ENCODE results near the gene INPP5B. TPM values are rescaled to one million over a fixed set of nuclear protein-coding genes. Genes with fewer than 3 reads are reported as not detected.
"Not testable (repeated sequence)": the region's sequence is repeated elsewhere in the genome, so short reads cannot be mapped to it uniquely, and the experiment has no call there.

Gene INPP5B
- total RNA-seq, 4 donors from 2014 or later = 32.6 to 80.8 (median 37.7) TPM

GRCh38 chr1:37987679-37988078 is 40.8 kb upstream of the INPP5B start:
- ATAC-seq = no peak
- Histone ChIP-seq H3K36me3 (peaks cover 0 to 53% of the 10 kb centered on the region in 2 donors), H3K4me1 (peaks cover 0 to 34% (median 4%) of the 10 kb centered on the region in 3 donors)

GRCh38 chr1:37983546-37983945 is 36.7 kb upstream of the INPP5B start:
- Histone ChIP-seq H3K36me3 (peaks cover 4 to 94% of the 10 kb centered on the region in 2 donors), H3K27me3 (no peaks in the 10 kb centered on the region), H3K27ac (no peak overlapping the region), H3K4me3 (no peak overlapping the region), H3K4me1 (peaks cover 0 to 18% (median 0%) of the 10 kb centered on the region in 3 donors), H3K9me3 (no peaks in the 10 kb centered on the region)
- 96 to 100% methylated on average over 1 to 2 of the region's 2 CpGs for WGBS, 2 donors (ENCODE audit: low coverage in 1 of 2)
- TF ChIP-seq EP300 (IDR thresholded peaks at IDR 0.05) = no peak
- TF ChIP-seq POLR2A (IDR thresholded peaks at IDR 0.05) = no peak
- TF ChIP-seq CTCF (IDR thresholded peaks at IDR 0.05) = no peak
- no peak for TF ChIP-seq POLR2AphosphoS5 (IDR thresholded peaks at IDR 0.05)
- ATAC-seq = no peak

More at GRCh38 chr1:37987679-37988078, 40.8 kb upstream of the INPP5B start:
- Histone ChIP-seq H3K9me3 (no peaks in the 10 kb centered on the region), H3K4me3 (no peak overlapping the region), H3K27me3 (no peaks in the 10 kb centered on the region), H3K27ac (no peak overlapping the region)
- no peak for TF ChIP-seq POLR2AphosphoS5 (IDR thresholded peaks at IDR 0.05)
- no peak for TF ChIP-seq POLR2A (IDR thresholded peaks at IDR 0.05)
- TF ChIP-seq CTCF (IDR thresholded peaks at IDR 0.05) = no peak
- no peak for TF ChIP-seq EP300 (IDR thresholded peaks at IDR 0.05)
- WGBS, 2 donors (ENCODE audit: low coverage in 1 of 2) = 13 to 36% methylated on average over 1 of the region's 1 CpG

GRCh38 chr1:37978541-37978940 is 31.7 kb upstream of the INPP5B start:
- H3K36me3 ChIP-seq = peaks cover 4 to 99% of the 10 kb centered on the region in 2 donors
- no peak for ATAC-seq
- H3K4me1 ChIP-seq = no peaks in the 10 kb centered on the region
- TF ChIP-seq CTCF (IDR thresholded peaks at IDR 0.05) (no peak), EP300 (IDR thresholded peaks at IDR 0.05) (no peak), POLR2A (IDR thresholded peaks at IDR 0.05) (no peak), POLR2AphosphoS5 (IDR thresholded peaks at IDR 0.05) (no peak)
- H3K27ac ChIP-seq = no peak overlapping the region
- H3K4me3 ChIP-seq = no peak overlapping the region
- WGBS, 2 donors (ENCODE audit: low coverage in 1 of 2) = 68 to 83% methylated on average over 4 of the region's 4 CpGs
- no peaks in the 10 kb centered on the region for H3K9me3 ChIP-seq
- H3K27me3 ChIP-seq = no peaks in the 10 kb centered on the region

- ATAC-seq, H3K4me3 ChIP-seq, H3K27ac ChIP-seq, H3K27me3 ChIP-seq, H3K9me3 ChIP-seq, H3K4me1 ChIP-seq: not testable (repeated sequence)
- H3K36me3 ChIP-seq = peaks cover 0 to 83% of the 10 kb centered on the region in 2 donors
- TF ChIP-seq CTCF (IDR thresholded peaks at IDR 0.05) = peak; percentile 24 to 61 (median 40)
- WGBS, 2 donors (ENCODE audit: low coverage in 1 of 2) = 40 to 67% methylated on average over 3 to 5 of the region's 6 CpGs
Measured at GRCh38 chr1:37975083-37975482, 28.2 kb upstream of the INPP5B start.

- no peaks in the 10 kb centered on the region for H3K27me3 ChIP-seq
- peaks cover 0 to 83% of the 10 kb centered on the region in 2 donors for H3K36me3 ChIP-seq
- 94 to 96% methylated on average over 2 to 5 of the region's 5 CpGs for WGBS, 2 donors (ENCODE audit: low coverage in 1 of 2)
- H3K4me1 ChIP-seq = no peaks in the 10 kb centered on the region
- no peaks in the 10 kb centered on the region for H3K9me3 ChIP-seq
- no peak overlapping the region for H3K27ac ChIP-seq
- no peak for ATAC-seq
- no peak for TF ChIP-seq POLR2AphosphoS5 (IDR thresholded peaks at IDR 0.05)
- no peak for TF ChIP-seq CTCF (IDR thresholded peaks at IDR 0.05)
- TF ChIP-seq POLR2A (IDR thresholded peaks at IDR 0.05) = no peak
- TF ChIP-seq EP300 (IDR thresholded peaks at IDR 0.05) = no peak
- no peak overlapping the region for H3K4me3 ChIP-seq
Measured at GRCh38 chr1:37974567-37974966, 27.7 kb upstream of the INPP5B start.

- peaks cover 0 to 83% of the 10 kb centered on the region in 2 donors for H3K36me3 ChIP-seq
- H3K4me3 ChIP-seq, H3K4me1 ChIP-seq, H3K27me3 ChIP-seq, ATAC-seq, H3K9me3 ChIP-seq, H3K27ac ChIP-seq: not testable (repeated sequence)
- WGBS, 2 donors (ENCODE audit: low coverage in 1 of 2) = 38 to 90% methylated on average over 2 to 5 of the region's 5 CpGs
Measured at GRCh38 chr1:37973684-37974083, 26.8 kb upstream of the INPP5B start.

Measured in gastroesophageal sphincter (tissue), 4 donors.